Testis (tissue), 3 donors: ENCODE measurements around the gene PCBP3. TPM values are rescaled to one million over a fixed set of nuclear protein-coding genes. Genes with fewer than 3 reads are reported as not detected.

ENCODE experiments used
- DNase-seq: peaks from one replicate; pipeline ENCODE4 v3.0.0-alpha.2; 2019
- H3K27ac ChIP-seq, 2 donors: fragments of 200-600 bp; sonication (generic); one replicate each; pipeline ENCODE4 v1.5.1; 2019
- H3K27me3 ChIP-seq: fragments of 200-600 bp; sonication (generic); one replicate; pipeline ENCODE4 v1.5.1; 2019
- H3K36me3 ChIP-seq: fragments of 200-600 bp; sonication (generic); one replicate; pipeline ENCODE4 v1.5.1; 2017; ENCODE audit warnings: low read depth; ENCODE audit errors: missing control alignments
- H3K4me1 ChIP-seq: fragments of 200-600 bp; sonication (generic); one replicate; pipeline ENCODE4 v1.5.1; 2019
- H3K4me3 ChIP-seq, 2 donors: fragments of 200-600 bp; sonication (generic); one replicate each; pipeline ENCODE4 v1.5.1; 2017 to 2019
- H3K9me3 ChIP-seq: fragments of 200-600 bp; sonication (generic); one replicate; pipeline ENCODE4 v1.5.1; 2017
- CTCF ChIP-seq, 3 experiments: fragments of 450-650 bp in 2 of 3; fragments of 200-600 bp in 1 of 3; sonication (generic) in 1 of 3; IDR thresholded peaks; one replicate each; pipeline ENCODE4 v1.5.1; 2016 to 2019; ENCODE audit warnings: antibody characterized with exemption in 3 of 3, mild to moderate bottlenecking in 2 of 3, moderate library complexity in 1 of 3
- POLR2A ChIP-seq: fragments of 450-650 bp; IDR thresholded peaks from one replicate; pipeline ENCODE4 v1.6.1; 2017; ENCODE audit warnings: antibody characterized with exemption, mild to moderate bottlenecking, moderate library complexity
- WGBS, 2 donors: methylation state at CpG; one replicate each; pipeline ENCODE4 v1.1.5; 2018; 5-methylcytosine and 5-hydroxymethylcytosine counted together
- intact Hi-C: fragments of 100-400 bp; cut with DNase I; formaldehyde crosslinking; loops from one replicate; pipeline ENCODE4 v1.15.1; 2023; ENCODE audit warnings: low total_unique reads
- polyA plus RNA-seq: library from polyadenylated mRNA; stranded (reverse); fragments of 350-450 nt; fragmentation: Illumina TruSeq; extraction: RNeasy Lipid Tissue Mini Kit (QIAGEN cat#74804); gene quantifications from one replicate; pipeline ENCODE4 v1.2.3, GENCODE V29; 2014; ENCODE audit warnings: low read depth, low replicate concordance; ENCODE audit not compliant: insufficient read depth
- total RNA-seq, 2 donors: library from RNA; depleted of rRNA; stranded (reverse); fragments of >200 nt; gene quantifications; one replicate each; pipeline ENCODE4 v1.2.3, GENCODE V29; 2016

The PCBP3 gene
- total and polyA plus RNA-seq, 3 donors from 2014 or later = 35.7 to 58.3 (median 38.0) TPM

GRCh38 chr21:45900034-45900868 is 256.7 kb downstream of the PCBP3 start:
- no peak for TF ChIP-seq POLR2A
- TF ChIP-seq CTCF (IDR thresholded peaks at IDR 0.05) = no peak

GRCh38 chr21:45901061-45901690 is 257.7 kb downstream of the PCBP3 start:
- intact Hi-C loops = no loop called here
- Histone ChIP-seq H3K4me3 (no peak overlapping the region), H3K27me3 (no peaks in the 10 kb centered on the region), H3K9me3 (no peaks in the 10 kb centered on the region), H3K36me3 (no peaks in the 10 kb centered on the region), H3K27ac (no peak overlapping the region), H3K4me1 (no peaks in the 10 kb centered on the region)
- 96 to 97% methylated on average over 12 to 15 of the region's 15 CpGs for WGBS, 2 donors
- no peak for DNase-seq
- no peak for TF ChIP-seq CTCF (IDR thresholded peaks at IDR 0.05)
- TF ChIP-seq POLR2A = no peak

More at GRCh38 chr21:45900034-45900868, 256.7 kb downstream of the PCBP3 start:
- H3K27ac ChIP-seq = no peak overlapping the region
- intact Hi-C loops = no loop called here
- no peaks in the 10 kb centered on the region for H3K4me1 ChIP-seq
- DNase-seq = no peak
- H3K9me3 ChIP-seq = no peaks in the 10 kb centered on the region
- no peaks in the 10 kb centered on the region for H3K27me3 ChIP-seq
- no peaks in the 10 kb centered on the region for H3K36me3 ChIP-seq
- H3K4me3 ChIP-seq = no peak overlapping the region
- WGBS, 2 donors = 94% methylated on average over 16 to 27 of the region's 27 CpGs

- TF ChIP-seq POLR2A (no peak), CTCF (IDR thresholded peaks at IDR 0.05) (no peak)
- H3K9me3 ChIP-seq = no peaks in the 10 kb centered on the region
- 91 to 94% methylated on average over 18 to 19 of the region's 19 CpGs for whole genome bisulfite sequencing, 2 donors
These were observed 258.9 kb downstream of the PCBP3 start for GRCh38 chr21:45902292-45902995.

GRCh38 chr21:45905196-45905595 is 261.7 kb downstream of the PCBP3 start:
- DNase-seq = no peak
- TF ChIP-seq POLR2A (no peak), CTCF (IDR thresholded peaks at IDR 0.05) (no peak)
- Histone ChIP-seq H3K4me3 (no peak overlapping the region), H3K4me1 (peaks cover under 1% of the 10 kb centered on the region), H3K9me3 (no peaks in the 10 kb centered on the region), H3K27me3 (no peaks in the 10 kb centered on the region), H3K36me3 (no peaks in the 10 kb centered on the region), H3K27ac (no peak overlapping the region)
- WGBS, 2 donors = 93 to 96% methylated on average over 11 to 12 of the region's 12 CpGs
- intact Hi-C loops = no loop called here

More at GRCh38 chr21:45902292-45902995, 258.9 kb downstream of the PCBP3 start:
- Histone ChIP-seq H3K27me3 (no peaks in the 10 kb centered on the region), H3K4me1 (no peaks in the 10 kb centered on the region), H3K27ac (no peak overlapping the region), H3K36me3 (no peaks in the 10 kb centered on the region), H3K4me3 (no peak overlapping the region)
- intact Hi-C loops = no loop called here
- DNase-seq = no peak
